ENCODE data around the gene SLC29A4.

The SLC29A4 gene

DNA sequence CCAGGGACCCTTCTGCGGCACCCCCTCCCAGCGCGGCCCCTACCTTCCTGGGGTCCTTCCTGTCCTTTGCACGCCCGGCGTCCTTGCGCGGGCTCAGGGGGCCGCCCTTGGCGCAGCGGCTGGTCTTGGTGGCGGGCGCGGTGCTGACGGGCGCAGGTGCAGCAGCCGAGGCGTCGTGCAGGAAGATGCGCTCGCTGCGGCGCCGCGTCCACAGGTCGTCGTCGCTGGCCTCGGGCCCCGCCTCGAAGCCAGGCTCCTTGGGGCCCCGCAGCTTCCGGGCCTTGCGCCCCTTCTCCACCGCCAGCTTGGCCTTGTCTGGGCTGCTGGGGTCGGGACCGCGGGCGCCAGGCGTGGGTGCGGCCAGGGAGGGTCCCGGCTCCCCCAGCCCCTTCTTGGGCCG, 49.8 kb downstream of the SLC29A4 start:
- DNase-seq, result no peak

DNA sequence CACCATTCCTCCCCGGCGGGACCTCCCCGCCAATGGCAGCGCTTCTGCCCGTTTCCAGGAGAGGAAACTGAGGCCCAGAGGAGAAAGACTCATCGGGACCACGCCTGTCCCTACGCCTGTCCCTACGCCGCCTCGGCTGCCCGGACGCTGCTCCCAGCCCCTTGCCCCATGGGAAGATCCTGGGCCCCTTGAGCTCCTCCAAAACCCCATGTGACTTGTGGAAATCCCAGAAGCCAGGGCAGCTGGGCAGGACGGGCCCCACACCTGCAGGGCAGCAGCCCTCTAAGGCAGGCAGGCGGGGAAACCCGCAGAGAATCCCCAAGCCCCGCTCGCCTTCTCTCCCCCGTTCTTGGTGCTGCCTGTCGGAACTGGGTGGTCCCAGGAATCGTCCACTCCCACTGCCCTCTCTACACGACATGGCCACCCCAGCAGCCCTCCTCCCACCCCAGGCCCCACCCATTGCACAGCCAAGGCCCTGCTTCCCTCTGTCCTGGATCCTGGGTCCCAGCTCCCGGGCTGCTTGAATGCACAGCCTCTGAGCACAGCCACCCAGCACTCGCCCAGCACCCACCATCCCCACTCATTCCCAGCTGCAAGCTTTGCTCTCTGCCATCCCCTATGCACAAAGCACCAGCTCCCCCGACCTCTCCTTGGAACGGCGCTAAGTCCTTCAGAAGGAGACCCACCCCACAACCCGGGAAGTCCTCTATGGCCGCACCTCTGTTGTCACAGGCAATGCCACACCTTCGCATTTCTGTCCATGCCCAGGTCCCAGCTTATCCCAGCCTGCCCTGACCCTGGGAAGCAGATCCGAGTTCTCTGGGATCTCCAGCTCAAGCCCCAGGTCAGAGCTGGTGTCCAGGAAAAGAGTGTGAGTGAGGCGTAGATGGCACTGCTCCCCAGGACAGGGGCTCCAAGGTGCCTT, 50.6 kb downstream of the SLC29A4 start:
- no peak for DNase-seq

DNA sequence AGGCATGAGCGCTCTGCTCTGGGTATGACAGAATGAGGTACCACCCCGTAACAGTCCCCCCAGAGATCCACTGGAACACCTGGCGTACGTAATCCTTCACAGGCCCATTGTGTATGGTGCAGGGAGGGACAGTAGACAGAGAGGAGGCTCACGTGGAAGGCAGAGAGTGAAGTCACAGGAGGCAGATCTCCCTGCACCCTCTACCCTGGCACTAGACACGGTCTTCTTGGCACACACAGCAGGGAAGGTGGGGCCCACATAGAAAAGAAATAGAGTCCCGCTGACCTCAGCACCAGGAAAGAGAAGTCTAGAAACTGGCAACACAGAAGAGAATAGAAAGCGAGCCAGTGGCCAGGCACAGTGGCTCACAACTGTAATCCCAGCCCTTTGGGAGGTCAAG, 51.9 kb downstream of the SLC29A4 start:
- DNase-seq, result no peak

DNA sequence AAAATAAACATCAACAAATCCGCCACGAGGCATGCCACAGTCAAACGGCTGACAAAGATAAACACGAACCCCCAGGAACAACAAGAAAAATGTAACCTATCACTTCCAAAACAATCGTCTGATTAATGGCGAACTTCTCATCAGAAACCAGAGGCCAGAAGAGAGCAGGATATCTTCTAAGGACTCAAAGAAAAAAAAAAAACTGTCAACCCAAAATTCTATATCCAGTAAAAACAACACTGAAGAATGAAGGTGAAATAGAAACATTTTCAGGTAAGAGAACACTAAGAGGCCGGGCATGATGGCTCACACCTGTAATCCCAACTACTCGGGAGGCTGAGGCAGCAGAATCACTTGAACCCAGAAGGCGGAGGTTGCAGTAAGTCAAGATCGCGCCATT, 54.3 kb downstream of the SLC29A4 start:
- no peak for DNase-seq

DNA sequence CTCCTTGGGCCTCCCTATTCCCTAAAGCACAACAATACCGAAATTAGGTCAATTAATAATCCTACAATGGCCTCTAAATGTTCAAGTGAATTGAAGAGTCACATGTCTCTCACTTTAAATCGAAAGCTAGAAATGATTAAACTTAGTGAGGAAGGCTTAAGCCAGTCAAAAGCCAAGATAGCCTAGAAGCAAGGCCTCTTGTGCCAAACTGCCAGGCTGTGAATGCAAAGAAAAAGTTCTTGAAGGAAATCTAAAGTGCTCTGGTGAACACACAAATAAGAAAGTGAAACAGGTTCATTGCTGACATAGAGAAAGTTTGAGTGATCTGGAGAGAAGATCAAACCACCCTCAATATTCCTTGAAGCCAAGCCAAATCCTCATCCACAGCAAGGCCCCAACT, 57.2 kb downstream of the SLC29A4 start:
- DNase-seq, result no peak

DNA sequence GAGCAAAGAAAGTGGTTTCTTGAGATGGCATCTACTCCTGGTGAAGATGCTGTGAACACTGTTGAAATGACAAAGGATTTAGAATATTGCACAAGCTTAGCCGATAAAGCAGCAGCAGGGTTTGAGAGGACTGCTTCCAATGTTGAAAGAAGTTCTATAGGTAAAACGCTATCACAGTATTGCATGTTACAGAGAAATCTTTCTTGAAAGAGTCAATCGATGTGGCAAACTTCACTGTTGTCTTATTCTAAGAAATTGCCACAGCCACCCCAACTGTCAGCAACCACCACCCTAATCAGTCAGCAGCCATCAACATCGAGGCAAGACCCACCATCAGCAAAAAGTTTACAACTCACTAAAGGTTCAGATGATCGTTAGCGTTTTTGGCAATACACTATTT, 59.9 kb downstream of the SLC29A4 start:
- no peak for DNase-seq

DNA sequence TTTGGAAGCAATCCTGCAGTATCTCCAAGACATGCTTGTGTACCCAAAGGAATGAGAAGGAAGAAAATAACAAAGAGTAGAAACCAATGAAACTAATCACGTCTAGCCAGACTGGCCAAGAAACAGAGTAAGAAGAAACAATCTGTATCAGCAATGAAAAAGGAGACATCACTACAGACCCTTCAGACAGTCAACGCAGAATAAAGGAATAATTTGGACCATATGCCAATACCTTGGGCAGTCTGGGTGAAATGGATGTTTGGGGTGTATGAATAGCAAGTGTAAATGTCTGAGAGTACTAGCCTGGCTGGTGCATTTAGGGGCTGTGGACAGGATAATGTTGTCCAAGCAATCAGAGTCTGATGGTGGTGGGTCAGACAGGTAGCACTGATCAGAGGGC, 61.1 kb downstream of the SLC29A4 start:
- DNase-seq, result no peak

DNA sequence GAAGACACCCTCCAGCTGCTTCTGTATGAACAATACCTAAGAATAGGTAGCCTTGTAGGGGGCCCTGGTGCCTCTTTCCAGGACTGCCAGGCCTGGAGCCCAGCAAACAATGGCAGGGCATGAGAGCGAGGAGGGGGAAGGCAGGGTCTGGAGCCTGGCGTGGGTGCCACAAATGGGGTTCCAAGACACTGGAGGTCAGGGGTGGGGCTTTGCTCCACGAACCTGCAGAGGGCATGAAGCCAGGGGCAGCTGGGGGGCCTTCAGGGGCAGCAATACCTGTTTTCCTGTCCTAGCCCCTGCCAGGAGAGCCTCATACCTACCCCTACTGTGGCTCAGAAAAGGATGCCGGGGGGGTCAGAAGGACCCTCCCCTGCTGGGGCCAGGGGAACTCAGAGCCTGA, 61.6 kb downstream of the SLC29A4 start:
- no peak for DNase-seq

DNA sequence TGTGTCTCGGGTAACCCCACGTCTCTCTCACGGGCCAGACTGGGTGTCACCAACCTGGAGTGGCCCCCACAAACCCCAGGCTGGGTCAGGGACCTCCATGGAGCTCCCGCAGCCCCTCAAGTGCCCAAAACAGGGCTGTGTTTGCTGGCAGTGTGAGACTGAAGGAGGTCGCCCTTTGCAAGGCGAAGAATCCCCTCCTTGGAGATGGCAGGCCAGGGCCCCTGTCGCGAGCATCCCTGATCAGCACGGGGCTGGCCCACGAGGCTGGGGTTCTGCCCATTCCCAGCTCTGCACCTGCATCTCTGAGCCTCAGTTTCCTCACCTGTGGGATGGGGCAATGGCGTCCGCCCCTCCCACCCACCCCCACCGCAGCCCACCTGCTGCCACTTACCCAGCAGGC, 62.4 kb downstream of the SLC29A4 start:
- DNase-seq, result no peak

DNA sequence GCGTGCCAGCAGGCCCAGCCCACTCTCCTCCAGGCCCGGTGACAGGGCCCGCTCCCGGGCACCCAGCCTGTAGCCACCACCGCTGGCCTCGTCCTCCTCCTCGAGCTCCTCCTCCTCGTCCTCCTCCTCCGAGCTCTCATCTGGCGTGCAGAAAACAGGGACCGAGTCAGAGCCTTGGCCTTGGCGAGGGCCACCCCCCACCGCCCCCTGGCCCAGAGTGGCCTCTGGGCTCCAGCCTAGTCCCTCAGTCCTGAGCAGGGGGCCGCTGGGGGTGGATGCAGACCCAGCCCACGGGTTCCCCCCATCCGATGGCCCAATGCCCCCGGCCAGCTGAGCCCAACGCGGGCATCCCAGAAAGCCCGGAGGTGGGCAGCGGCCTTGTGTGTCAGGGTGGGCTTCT, 62.9 kb downstream of the SLC29A4 start:
- no peak for DNase-seq

DNA sequence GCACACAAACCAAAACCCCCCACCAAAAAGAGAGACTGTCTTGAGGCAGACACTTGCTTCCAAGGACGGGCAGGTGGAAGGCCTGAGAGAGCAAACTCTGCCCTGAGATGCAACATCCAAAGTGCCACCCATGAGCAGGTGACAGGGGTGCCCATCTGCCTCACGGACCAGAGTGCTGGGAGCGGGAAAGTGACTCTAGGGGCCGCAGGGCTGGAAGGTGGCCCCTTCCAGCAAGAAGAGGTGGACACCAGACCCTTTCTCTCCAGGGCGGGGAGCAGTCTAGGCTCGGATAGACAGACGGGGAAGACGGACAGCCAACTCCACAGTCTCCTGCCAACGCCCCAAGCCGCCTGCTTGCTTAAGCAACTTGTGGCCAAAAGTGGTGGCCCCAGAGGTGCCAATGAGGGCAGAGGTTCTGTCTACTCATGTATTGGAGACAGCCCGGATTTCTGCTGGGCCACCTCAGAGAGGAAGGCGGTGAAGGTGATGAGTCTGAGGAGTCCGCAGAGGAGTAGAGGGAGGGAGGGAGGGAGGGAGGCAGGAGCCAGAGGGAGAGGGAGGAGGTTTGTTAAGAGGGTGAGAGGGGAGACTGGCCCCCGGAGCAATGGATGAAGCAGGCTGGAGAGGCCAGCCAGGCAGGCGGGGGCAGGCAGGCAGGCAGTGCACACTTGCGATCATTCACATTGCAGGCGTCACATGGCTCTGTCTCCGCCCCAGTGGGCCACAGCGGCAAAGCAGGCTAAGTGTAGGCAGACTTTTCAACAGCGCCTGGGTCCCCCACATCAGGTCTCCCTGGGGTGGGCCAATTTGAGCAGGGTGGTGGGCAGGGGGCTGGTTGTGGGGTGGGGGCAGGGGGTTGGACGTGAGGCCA, 65.6 kb downstream of the SLC29A4 start:
- DNase-seq, result no peak

DNA sequence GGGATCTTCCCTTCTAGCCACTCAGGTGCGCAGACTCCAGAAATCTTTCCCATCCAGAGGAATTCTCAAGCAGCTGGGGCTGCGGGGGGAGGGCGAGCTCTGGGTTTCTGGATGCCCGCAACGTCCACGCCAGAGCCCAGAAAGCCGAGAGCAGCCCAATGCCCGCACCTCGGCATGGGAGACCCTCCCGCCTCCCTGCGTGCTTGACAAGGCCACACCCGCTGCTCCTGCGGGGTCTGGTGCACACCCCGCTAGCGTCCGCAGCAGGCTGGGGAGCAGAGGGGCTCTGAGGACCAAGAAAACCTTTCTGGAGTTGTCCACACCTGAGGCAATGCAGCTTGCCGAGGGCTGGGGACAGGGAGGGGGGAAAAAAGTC, 66.2 kb downstream of the SLC29A4 start:
- DNase-seq, result no peak

DNA sequence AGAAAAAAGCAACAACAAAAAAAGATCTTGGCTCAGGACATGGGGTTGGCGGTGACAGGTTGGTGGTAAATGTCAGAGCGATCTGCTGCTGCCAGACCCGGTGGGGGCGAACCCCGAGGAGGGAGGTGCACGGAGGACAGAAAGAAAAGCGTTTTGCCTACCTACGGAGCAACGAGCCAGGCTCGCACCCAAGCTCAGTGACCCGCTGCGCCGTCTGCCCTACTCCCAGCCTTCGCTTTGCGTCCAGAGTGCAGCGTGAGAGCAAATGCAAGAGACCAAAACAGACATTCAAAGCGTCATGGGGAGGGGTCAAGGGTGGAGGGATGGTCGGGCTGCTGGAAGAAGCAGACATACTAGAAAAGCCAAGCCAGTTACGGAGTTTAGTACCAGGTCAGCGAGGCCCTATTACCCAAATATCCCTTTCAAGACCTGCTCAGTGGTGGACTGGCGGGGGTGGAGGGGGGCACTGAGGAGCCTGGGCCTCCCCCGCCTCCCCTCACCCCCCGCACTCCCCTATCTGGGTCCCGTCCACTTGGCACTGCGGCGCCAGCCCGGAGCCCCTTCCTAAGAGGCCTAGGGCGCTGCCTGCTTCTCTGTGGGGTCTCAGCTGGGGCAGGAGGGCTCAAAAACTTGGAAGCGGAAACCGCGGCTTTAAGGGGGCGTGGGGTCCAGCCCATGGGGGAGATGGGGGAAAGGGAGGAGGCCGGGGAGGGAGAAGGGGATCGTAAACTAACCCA, 66.9 kb downstream of the SLC29A4 start:
- DNase-seq, result no peak

DNA sequence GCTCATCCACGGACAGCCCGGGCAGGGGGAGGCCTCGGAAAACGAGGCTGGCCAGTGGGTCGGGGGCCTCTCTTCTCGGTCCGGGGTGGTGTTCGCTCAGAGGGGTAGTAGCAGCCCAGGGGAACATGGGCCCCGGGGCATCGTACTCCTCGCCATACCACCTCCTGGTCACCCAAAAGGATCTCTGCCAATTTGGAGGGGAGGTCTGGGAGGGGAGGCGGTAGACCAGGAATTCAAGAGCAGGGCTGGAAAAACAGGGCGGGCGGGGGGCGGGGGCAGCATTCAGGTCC, 67.4 kb downstream of the SLC29A4 start:
- no peak for DNase-seq

DNA sequence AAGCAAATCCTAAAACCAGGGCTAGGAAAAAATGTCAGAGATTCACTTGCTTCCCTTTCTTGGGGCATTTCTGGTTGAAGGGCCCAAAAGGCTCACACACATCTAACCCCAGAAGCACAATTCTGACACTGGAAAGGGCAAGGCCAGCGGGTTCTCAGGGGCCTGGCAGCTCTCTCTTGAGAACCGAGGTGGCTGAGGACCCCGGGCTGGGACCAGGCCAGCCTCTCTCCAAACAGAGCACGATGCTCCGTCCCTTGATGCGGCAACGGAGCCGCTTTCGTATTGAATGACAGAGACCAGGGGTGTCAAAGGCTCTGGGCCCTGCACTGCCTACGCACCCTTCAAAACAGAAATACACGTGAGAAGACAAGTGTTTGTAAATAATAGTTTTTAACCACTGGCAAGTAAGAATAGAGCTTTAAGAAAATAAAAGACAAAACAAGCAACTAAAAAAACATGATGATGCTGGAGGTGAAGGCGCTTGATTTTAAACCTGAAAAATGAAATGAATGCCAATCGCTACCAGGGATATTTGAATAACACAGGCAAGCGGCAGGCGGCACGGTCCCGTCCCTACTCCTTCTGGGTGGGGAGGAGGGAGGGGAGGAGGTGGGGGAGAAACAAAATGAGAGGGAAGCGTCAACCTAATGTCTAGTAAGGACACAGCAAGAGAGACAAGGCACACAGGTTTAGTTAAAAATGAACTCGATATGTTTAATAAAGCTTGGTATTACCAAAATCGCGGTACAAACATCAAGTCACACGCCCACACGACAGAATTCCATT, 68.0 kb downstream of the SLC29A4 start:
- DNase-seq, result no peak

DNA sequence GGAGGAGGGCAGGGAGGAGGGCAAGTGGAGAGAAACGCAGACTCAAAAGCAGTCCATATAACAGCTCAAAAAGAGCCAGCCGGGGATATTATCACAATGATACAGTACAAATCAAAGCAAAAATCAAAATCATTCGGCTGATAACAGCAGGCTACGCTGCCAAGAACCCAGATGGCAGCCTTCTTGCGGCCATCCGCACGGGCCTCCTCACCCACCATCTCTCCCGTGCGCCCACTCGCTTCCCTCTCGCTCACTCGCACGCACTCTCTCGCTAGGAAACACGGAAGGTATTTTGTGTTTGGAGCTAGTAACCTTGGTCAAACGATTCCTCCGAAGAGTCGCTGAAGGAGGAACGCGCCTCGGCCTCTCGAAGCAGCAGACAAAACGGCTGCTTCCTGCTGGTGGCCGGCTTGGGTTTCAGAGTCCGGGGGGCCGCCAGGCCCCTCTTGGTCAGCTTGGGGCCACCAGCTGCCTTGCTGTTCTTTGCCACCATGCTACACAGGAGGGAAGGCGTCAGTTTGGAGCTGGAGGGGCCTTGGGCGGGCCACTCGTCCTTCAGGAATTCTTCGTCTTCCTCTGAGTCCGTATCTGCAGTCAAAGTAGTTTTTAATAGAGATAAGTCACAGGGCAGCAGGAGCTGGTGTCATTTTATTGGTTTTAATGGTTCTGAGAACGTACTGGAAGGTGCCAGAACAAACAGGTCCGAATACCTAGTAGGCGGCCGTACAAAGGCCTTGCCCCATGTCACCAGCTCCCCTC, 68.9 kb downstream of the SLC29A4 start:
- no peak for DNase-seq

DNA sequence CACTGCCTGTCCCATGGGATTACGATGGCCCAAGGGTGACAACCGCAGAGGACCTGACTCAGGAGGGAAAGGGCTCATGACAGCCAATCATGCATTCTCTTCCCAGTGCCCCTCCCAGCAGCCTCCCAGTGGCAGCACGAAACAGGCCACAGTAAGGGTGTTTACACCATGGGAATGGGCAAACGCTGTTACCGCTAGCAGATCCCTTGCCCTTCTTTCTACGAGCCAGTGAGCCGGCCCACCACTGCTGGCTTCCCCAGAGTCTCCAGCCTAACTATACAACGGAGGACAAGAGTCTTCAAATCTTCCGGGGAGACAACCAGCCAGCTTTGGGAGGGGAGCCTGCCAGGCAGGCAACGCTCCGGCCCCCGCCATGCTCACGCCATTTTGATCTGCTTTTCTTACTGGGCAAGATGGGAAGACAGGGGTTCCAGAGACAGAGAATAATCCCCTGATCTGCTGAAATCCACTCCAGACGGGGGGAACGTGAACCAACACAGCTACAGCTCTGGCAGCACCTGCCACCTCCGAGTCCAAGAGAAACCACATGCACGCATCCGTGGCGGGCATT, 69.8 kb downstream of the SLC29A4 start:
- DNase-seq, result no peak

DNA sequence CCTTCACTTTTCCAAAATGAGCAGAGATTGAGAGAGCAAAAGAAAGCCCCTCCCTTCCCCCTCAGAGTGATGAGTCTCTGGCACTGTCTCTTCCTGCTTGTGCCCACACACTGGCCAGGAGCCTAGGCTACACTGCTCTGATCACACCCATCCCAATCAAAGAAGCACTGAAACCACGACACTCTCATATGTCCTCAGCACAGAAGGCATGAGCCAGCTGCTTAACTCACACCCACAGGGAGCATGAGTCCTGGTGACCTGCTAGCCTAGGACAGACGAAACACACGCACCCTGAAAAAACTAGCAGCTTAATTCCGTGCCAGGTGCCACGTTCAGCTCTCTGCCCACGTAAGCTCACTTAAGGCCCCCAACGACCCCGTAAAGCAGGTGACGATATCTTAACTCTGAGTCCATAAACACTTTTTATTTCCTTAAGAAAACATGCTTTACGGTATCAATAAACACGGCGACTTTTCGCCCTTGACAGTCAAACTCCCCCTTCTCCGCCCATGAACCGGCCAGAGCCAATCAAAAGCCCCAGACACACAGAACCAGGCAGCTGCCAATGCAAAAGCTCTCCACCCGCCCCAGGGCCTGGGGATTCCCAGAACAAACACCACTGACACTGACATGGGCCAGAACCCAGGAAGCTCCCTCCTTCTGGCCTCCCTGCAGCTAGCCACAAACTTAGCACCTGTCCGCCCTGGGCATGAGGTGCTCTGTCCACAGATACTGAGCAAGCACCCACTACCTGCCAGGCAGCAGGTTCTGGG, 71.9 kb downstream of the SLC29A4 start:
- no peak for DNase-seq
